HG03558 (cell line): ENCODE results near the gene PBLD.
A peak's percentile ranks its signal among the peaks of the same experiment; 100 is the strongest.
"Not testable (repeated sequence)": the region's sequence is repeated elsewhere in the genome, so short reads cannot be mapped to it uniquely, and the experiment has no call there.

Source experiments
- ATAC-seq: cut with Tn5 transposase; IDR thresholded peaks from one replicate; pipeline ENCODE4 v1.9.1; 2021; ENCODE audit warnings: moderate number of reproducible peaks; ENCODE audit not compliant: unreplicated experiment; ENCODE audit errors: extremely low read depth

The PBLD gene

DNA sequence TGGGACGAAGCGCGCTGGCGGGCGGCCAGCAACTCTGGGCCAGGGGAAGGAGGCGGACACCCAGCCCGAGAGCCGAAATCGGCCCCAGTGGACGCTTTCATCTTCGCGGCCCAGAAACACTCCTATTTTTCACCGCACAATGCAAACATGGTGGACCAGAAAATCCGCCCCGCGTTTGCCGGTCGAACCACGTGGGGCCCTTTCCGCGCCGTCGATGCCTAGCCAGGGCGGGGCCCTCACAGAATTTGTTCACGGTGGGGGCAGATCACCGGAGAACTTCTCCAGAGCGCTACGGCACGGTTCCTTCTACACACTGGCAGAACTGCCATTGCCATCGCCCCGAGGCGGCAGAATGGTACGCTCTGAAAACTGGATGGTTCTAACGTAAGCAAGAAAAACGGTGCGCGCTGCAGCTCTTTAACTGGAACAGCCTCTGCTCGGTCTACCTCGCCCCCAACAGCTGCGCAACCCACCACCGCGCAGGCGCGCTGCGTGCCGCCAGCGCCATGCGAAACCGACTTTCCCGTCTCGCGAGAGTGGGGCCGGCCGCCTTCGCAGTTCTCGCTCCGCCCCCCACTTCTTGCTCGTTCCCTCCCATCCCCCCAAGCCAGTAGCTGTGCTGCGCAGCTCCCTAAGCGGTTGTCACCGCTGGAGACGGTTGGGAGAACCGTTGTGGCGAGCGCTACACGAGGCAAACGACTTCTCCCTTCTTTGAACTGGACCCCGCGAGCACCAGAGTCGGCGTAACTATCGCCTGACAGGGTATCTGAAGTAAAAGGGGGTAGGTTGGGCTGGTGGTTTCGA, 1.1 kb downstream of the PBLD start, which contains the start of gene HNRNPH3:
Gene HNRNPH3, plus strand, starts transcription at position 610 of the 804 bp plus-strand sequence. CDS start 5,158 bp downstream, outside the sequence.
- ATAC-seq, result peak; percentile 57

DNA sequence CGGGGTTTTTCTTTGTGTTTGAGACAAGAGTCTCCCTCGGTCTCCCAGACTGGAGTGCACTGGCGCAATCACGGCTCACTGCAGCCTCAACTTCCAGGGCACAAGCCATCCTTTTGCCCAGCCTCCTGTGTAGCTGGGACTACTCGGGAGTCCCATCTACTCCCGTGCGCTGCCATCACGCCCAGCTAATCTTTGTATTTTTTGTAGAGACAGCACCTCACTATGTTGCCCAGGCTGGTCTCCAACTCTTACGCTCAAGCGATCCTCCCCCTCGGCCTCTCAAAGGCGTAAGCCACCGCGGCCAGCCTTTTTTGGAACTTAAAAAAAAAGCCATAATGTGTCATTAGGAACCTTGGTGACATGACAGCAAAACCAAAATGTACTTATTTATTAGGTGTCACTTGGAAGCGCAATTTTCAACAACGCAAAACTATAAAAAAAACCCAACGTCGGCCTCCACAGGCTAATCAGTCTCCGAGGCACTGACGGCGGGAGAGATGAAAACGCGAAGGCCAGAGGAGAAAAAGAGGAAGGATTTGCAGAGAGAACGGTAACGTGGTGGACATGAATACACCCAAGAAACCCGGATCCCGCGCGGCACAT, 1.8 kb downstream of the PBLD start:
- no peak for ATAC-seq

DNA sequence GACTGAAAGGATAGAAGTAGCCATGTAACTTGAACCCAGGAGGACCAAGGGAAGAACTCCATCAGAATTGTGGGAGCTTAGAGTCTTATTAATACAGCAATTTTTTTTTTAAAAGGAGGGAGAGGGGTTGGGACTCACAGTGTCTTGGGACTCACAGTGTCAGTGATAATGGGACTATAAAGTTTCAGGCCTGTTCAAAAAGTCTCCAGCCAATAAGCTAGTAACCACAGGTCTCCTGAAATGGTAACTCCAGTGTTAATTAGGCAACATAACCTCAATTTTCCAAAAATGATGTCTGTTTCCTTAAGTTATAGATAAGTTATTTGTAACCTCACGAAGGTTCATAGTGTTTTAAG, 3.2 kb downstream of the PBLD start:
- no peak for ATAC-seq

DNA sequence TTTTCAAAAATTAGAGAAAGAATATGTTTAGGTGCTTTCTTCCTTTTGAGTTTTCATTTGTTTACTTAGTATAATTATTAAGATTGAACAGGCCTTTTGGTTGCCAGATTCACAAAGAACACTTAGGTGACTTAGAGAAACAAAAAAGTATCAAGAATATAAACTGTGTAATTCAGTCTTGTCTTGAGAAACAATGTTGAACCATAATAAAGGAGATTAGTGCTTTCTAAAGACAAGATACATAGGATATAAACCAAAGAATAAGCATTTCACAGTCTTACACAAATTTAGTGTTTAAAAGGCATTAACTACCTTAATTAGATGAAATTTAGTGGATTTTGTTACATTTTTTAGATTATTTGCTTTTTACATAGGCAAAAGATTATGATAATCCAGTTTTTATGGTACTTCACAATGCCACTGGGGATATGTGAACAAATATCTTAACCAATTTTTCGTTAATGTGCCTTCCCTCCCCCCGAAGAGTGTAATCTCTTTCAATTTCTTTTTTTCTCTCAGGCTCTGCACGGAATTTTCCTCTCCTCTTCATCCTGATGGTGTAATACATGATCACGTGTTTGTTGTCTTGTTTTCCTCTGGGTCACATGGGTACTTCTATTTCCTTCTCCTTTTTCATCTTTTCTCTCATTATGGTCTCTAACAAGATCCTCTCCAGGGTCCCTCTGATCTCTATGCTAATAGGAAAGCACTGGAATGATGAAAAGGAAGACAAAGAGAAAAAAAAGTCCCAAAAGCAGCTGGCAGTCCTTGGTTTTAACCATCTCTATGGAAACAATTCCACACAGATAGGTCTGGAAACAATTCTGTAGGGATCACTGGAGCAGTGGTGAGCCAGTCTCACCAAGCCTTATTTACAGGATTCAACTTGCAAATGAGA, 4.6 kb downstream of the PBLD start:
- ATAC-seq, result no peak

DNA sequence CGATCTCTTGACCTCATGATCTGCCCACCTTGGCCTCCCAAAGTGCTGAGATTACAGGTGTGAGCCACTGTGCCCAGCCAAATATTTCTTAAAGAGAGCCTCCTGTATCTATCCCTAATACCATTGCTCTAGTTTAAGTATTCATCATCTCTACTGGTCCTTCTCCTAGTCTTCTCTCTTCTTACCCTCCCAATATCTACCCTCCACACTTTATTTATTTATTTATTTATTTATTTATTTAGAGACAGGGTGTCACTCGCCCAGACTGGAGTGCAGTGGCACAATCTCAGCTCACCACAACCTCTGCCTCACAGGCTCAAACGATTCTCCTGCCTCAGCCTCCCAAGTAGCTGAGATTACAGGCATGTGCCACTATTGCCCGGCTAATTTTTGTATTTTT, 8.3 kb downstream of the PBLD start:
- not testable (repeated sequence) for ATAC-seq

DNA sequence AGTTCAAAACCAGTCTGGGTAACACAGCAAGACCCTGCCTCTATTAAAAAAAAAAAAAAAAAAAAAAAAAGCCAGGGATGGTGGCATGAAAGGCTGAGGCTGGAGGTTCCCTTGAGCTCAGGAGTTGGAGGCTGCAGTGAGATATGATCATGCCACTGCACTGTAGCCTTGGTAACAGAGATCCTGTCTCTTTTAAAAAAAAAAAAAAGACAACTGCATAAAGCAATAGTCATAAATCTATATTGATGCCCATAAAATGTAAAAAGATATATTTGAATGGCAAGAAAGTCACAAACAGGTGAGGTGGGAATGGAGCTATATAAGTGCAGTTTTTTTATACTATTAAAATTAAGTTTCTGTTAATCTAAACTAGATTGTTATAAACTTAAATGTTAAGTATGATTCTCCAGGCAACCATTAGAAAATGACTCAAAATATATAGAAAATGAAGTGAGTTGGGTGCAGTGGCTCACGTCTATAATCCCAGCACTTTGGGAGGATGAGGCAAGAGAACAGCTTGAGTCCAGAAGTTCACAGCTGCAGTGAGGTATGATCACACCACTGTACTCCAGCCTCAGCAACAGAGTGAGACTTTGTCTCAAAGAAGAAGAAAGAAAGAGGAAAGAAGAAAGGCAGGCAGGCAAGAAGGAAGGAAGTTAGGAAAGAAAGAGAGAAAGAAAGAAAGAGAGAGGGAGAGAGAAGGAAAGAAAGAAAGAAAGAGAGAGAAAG, 14.2 kb downstream of the PBLD start:
- ATAC-seq, result no peak

DNA sequence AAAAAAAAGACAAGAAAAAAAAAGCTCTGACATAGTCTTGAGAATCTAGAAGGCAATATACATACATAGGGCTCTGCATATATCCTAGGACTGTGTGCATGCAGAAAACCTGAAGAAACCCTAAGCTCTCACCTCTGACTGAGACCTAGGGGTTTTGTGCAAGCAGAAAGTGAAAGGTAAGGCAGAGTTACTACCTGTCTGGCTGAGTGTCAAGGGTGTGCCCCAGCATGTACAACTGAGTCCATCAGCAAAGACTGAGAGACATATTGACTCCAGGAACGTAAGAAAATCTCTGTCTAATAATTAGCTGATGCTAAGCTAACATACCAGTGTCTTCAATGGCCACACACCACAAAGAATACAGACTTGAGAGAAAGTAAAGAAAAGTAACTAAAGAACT, 17.1 kb downstream of the PBLD start:
- ATAC-seq, result no peak

DNA sequence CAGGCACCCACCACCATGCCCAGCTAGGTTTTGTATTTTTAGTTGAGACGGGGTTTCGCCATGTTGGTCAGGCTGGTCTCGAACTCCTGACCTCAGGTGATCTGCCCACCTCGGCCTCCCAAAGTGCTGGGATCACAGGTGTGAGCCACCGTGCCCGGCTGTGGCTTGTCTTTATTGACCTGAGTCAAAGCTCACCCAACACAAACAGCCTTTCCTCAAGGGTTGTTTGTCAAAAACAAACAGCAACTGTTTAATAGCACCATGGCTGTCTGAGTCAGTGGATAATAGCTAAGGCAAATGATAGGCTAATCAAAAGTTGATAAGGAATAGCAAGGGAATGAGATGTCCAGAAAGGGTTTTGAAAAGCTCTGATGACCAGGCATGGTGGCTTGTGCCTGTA, 17.8 kb downstream of the PBLD start:
- not testable (repeated sequence) for ATAC-seq

DNA sequence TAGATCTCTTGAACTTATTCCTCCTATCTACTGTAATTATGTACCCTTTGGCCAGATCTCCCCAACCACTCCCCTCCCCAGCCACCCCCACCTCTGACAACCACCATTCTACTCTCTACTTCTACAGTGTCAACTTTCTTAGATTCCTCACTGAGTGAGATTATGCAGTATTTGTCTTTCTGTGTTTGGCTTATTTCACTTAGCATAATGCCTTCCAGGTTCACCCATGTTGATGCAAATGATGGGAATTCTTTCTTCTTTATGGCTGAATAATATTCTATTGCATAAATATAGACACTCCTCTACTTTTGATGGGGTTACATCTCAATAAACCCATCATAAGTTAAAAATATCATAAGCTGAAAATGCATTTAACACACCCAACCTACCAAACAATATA, 22.2 kb downstream of the PBLD start:
- no peak for ATAC-seq

DNA sequence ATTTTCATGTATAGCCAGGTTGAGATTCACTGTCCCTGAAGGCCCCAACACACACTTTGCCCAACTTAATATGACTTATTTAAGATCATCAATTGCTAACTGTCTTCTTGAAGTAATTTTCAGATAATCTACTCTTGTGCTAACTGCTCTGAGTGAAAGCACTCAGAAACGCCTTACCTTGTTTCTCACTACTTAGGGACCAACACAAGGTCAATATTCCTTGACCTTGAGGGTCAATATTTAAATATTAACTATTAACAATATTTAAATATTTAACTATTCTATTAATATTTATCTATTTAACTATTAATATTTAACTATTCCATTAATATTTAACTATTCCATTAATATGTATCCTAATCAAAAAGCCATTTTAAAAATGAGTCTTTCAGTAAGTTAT, 26.9 kb downstream of the PBLD start:
- ATAC-seq, result no peak

DNA sequence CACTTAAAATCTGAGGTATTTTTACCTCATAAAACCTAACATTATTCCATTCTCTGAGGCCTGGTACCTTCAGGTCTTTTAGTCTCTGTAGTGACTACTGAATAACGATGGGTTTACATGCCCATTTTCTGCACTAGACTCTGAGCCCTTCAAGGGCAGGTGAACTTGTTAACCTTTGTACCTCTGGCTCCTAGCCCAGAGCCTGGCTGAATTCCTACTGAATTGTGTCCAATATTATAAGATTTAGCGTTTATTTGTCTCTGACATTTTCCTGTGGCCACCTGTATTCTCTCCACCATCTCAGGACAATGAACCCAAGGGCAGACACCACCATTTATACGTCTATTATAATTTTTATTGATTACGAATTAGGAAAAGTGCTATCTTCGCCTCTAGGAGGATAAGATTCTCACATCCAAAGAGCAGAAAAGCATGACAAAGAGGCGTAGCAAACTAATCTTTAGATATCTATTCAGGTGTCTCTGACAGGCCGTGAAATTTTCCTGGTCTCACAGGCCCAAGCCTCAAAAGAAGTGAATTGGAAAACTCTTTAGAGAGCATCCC, 28.8 kb downstream of the PBLD start:
- no peak for ATAC-seq

DNA sequence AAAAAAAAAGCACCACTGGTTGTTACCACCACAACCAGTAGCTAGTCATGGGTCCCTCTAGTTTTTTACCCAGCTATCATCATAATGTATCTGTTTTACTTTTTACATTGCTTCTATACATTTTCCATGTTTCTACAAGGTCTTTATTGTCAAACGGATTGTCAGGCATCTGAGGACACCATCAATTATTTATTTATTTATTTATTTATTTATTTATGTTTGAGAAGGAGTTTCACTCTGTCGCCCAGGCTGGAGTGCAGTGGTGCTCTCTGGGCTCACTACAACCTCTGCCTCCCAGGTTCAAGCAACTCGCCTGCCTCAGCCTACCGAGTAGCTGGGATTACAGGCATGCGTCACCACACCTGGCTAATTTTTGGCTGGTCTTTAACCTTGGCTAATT, 29.9 kb downstream of the PBLD start:
- no peak for ATAC-seq

DNA sequence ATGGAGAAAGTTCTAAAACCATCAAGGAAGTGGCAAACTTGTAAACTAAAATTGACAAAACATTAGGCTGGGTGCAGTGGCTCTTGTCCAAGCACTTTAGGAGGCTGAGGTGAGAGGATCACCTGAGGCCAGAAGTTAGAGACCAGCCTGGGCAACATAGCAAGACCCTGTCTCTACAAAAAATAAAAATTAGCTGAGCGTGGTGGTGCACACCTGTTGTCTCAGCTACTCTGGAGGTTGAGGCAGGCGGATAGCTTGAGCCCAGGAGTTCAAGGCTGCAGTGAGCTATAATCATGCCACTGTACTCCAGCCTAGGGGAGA, 30.3 kb downstream of the PBLD start:
- no peak for ATAC-seq

DNA sequence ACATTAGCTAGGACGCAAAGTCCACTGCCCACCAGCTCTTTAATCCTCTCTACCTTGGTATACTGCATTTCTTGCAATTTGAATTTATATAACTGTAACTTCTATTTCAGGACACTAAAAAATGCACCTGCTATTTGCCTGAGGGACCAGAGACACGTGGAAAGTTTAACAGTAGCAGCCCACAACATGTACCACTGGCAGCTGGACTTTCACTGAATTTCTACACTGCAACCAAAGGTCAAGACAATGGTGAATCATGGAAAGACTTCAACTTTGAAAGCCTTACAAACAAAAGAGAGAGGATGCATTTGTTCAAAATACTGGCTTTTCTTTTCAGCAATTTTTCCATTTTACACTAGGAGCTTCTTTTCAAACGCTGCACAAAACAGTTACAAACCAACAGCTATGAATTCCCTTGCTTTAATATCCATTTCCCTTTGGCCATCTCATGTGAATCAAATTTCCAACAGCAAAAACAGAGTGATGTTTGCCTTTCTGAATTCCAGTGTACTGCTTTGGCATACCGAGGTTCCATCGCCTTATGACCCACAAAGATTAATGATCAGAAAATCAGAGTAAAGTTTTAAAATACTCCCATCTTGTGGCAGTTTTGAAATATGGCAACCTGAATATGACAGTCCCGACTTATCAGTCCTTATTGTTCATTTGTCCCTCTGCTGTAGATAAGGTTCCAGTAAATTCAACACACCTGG, 30.8 kb downstream of the PBLD start:
- peak; percentile 73 for ATAC-seq

DNA sequence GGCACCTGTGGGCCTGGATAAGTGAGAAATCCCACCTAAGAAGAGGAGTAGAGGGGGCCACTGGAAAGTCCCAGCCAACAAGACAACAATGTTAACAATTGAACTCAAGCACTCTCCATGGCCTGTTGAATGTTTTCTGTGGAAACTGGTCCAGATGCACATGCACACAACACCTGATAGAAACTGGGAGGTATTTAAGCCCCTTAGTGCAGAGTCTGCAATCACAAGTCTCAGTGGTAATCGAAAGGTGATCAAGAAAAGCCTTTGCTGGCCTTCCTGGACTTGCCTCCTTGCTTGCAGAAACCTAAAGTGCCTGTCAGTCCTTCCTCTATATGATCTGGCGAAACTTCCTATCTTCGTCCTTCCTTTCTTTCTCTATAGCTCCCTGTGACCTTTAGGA, 31.4 kb downstream of the PBLD start:
- ATAC-seq, result no peak

DNA sequence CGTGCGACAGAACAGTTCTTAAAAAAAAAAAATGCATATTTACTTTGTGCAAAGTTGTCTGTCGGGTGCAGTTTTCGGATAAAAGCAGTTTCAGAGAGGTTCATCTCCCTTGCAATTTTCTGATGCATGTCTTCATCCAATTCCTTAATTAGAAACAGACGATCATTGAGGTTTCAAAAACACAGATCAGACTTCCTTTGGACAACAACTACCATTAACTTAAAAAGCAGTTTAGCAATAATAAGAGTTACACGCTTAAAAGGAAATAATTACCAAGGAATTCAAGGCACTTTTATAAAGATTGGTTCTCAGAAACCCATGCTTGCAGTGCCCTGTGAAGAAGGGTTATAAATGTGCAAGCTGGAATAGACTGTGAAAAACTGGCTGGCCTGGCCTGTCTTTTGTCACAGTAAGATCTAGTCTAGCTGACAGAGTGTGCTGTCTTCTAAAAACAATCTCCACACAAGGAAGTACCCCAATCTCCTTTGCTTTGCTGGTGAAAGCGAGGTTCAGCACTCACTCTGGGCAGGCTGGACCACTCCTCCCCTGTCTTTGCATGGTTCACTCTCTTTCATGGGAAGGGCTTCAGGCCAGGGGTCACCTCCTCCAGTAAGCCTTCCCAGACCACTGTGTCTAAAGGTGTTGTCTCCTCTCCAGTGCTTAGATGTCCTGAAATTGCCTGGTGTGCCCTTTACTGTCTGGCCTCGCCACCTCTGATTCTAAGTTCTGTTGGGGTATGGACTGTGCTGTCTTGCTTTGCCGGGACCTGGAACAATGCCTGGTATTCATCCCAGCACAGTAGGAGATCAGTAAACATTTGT, 35.7 kb downstream of the PBLD start:
- ATAC-seq, result no peak

DNA sequence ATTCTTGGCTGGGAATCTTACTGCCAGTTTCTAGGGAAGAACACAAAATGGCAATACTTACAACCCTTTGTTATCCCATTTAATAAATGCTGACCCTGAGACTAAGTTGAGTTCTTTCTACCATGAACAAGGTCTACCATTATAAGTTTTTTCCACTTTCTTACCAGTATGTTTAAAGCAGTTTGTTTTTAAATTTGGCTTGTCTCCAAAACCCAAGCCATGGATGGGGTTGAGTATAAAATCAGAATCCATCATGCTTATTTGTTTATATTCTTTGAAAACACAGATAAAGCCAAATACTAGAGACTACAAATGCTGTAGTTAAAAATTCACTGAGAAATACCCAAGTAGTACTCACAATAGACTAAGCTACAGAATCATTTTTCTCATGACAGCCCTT, 42.0 kb downstream of the PBLD start:
- no peak for ATAC-seq

DNA sequence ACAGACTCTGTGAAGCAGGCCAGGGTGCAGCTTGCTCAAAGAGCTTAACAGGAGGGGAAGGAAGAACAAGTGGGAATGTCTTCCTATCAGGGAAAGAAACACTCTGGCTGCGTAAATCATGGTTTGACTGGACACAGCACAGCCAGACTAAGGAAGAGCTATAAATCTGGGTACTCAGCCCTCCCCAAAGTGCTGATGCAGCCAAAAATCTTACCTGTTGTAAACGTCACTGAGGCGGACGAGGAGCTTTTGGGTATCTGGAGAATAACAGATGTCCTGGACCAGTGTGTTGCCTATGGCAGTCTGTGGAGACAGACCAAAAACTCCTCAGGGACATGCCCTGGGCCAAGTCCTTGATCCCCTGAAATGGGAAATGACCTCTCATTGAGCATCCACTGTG, 44.0 kb downstream of the PBLD start:
- no peak for ATAC-seq
